DMS 273 (cell line): ENCODE data around the gene ADARB2.

Experiments
- DNase-seq: peaks from one replicate; lab custom pipeline; 2025; ENCODE audit not compliant: unreplicated experiment; lab: John Stamatoyannopoulos, UW

Gene ADARB2

DNA sequence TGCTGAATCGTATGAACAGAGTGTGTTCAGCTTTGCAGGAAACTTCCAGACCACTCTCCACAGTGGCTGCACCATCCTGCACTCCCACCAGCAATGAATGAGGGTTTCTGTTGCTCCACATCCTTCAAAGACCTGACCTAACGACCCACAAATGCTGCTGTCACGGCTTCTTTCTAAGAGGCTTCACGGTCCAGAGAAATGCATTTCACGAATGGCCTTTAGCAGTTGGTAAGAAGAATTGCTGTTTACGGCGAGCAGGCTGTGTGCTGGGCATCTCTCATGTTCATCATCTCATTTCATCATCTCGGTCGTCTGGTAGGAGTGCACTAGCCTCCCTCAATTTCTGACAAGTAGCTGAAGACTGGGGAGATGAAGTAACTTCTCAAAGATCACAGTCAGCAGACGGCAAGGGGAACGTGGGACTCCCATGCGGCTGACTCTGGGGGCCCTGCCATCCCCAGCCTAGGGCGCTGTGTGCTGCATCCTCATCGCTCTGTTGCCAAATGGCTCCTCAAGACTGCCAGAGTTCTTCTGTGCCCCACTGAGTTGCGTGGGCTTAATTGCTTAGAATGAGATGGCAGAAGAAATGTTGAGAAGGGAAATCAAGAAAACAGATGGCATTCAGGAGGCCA, 72.9 kb downstream of the ADARB2 start:
- DNase-seq, result no peak

DNA sequence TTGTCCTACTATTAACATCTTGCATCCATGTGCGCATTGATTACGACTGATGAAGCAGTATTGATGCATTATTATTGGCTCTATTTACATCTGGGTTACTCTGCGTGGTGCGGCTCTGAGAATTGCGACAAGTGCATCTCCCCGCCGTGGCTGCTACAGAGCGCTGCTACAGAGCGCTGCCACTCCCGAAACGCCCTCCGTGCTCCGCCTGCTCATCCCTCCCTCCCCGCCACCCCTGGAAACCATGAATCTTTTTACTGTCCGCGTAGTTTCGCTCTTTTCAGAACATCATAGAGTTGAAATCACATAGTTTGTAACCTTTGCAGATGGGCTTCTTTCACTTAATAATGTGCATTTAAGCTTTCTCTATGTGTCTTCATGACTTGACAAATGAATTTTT, 74.1 kb downstream of the ADARB2 start:
- DNase-seq, result no peak

DNA sequence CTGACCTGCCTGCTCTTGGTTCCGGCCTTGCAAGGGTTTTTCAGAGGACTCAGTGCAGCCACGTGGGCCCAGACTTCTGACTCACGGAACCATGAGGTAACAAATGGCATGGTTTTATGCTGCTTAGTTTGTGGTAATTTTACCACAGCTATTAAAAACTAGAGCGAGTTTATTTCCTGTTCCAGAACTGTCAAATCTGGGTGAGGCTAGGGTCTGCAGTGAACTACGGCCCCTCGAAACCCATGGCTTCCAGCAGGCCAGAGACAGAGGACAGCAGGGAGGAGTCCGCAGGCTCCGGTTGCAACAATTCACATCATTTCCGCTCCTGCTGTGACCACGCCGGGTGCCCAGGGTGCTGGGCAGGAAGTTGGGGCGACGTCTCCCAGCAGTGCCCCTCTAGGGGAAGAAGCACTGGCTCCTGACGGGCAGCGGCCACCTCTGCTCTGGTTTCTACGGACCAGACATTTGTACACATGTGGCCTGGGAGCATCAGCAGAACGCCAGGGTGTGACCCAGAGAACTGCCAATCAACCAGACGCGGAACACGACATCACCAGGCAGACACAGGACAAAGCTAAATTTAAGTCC, 74.8 kb downstream of the ADARB2 start:
- DNase-seq, result no peak

DNA sequence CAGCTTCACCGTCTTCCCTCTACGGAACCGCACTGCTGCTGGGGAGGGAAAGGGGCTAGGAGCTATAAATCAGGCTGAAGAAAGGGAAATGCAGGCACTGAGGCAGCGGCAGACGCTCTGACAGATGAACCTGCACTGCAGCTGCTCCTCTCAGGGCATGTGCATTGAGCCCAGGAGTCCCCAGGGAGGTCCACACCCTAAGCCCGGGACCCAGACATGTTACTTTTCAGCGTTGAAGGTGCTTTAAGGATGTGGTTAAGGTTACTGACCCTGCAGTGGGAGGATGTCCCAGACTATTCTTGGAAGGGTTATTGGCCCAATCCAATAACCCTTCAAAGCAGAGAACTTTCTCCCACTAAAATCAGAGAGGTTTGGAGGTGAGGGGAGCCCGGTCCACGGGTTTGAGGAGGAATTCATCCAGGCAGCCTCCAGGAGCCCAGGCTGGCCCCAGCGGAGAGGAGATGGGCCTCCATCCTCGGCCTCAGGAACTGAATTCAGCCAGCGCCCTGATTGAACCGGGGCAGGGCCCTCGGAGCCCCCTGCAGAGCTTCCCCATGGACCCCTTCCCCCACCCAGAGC, 75.4 kb downstream of the ADARB2 start:
- no peak for DNase-seq

DNA sequence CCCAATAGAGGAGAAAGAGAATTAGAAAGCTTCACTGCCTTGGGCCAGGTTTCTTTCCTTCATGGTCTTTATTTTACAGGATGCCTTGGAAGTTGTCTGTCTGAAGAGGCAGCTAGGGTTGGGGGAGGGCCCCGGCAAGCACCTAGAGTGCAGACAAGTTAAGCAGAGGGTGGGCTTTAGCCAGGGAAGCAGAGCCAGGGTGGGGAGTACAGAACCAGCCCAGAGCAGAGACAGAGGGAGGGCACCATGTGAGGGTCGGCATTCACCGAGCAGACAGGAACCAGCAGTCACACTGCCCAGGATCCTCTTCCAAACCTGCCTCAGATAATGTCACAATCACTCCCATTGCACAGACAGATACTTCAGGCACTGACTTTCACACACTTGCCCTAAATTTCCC, 75.9 kb downstream of the ADARB2 start:
- DNase-seq, result no peak

DNA sequence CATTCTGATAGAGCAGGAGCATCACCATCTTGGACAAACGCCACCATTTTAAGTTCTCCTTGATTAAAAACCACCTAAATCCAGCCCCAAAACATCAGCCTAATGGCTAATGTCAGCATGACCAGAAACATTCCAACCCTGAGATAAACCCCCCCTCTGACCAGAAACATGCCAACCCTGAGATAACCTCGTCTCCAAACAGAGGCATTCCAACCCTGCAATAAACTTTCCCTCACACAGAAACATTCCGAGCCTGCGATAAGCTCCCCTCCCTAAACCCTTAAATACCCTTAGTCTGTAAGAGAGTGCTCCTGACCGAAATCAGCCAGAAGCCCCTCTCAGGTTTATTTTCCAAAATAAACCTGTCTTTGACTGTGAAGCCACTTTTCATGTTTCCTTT, 76.5 kb downstream of the ADARB2 start:
- DNase-seq, result no peak

DNA sequence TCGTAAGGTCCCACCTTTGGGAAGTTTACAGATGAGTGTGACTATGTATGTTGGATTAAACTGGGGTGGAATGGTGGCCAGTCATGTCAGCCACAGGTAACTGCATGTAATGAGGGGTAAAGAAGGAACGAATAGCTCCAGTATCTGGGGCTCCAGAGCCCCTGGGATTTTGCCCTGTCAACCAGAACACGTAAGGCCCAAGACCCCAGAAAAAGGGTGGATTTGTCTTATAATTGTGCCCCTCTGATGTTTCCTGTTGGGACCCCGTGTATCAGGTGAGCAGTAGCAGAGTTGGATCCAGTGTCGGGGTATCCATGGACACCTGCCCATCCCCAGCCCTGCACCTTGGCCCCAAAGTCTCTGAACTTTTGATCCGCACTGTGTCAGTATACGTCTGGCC, 76.9 kb downstream of the ADARB2 start:
- no peak for DNase-seq

DNA sequence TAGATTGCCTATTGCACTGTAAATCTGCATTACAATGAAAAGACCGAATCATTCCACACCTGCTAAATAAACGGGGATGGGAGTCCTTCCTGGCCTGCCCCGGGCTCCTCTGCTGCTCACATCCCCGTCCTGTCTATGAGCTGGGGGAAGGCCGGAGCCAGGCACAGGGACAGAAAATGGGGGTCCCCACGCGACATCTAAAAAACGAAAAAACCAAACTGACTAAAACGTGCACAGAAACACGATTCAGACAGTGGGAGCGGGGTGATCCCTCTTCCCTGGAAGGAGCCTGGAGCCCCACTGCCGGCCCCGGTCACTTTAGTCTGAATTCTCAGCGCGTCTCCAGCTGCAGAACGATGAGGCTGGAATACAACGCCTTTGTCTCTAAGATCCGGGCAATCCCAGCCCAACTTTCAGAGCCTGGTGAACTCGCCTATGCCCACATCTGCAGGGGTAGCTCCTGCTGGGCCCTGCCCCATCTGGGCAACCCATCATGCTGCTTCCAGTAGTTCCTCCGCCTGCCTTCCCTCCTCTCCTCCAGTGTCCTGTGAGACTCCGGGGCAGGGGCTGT, 78.0 kb downstream of the ADARB2 start:
- DNase-seq, result no peak

DNA sequence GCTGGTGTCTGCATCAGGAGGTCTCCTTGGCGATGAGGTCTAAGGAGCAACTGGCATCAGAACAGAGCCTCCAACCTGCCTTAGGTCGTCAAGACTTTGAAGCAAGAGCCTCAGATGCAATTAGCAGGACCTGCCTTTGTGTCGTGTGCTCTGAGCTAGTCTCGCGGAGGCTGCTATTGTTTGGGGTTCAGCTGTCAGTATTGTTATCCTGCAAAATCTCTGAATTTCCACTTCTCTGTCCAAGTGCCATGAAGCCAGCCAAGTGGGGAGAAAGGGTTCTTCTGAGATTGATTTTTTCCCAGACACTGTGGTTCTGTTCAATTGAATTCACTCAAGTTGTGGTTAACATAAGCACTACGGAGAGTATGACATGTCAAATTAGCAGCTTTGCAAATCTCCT, 78.7 kb downstream of the ADARB2 start:
- no peak for DNase-seq

DNA sequence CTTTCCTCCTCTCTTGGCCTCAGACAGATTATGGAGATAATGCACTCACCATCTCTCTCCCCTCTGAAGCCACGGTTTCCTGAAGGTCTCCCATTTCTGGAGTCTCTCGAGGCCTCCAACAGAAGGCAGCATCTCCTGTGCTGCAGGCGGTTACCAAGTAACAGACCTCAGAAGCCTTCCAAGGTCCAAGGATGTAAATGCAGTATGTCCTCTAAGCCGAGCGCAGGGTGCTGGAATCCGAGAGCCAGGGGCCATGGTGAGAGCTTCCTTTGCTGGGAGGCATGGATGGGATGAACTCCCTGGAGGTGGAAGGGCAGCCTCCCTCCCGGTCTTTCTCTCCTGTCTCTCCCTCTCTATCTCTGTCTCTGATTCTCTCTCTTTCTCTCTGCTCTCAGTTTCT, 79.8 kb downstream of the ADARB2 start:
- DNase-seq, result no peak

DNA sequence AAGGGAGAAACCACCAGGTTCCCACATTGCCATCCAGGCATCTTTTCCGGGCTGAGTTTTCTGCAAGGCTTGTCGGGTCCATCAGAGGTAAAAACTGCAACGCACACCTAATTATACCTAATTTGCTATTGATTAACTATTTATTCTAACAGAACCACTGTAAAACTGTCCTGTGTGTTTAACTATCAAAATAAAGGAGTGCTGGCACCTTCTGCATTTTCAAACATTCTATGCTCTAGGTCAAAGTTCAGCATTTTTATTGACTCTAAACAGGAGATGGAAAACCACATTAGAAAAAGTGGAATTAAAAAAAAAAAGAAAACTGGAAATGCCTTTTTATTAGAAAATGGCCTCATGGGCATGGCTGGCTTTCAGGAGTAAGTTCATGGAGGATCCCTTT, 82.0 kb downstream of the ADARB2 start:
- no peak for DNase-seq

DNA sequence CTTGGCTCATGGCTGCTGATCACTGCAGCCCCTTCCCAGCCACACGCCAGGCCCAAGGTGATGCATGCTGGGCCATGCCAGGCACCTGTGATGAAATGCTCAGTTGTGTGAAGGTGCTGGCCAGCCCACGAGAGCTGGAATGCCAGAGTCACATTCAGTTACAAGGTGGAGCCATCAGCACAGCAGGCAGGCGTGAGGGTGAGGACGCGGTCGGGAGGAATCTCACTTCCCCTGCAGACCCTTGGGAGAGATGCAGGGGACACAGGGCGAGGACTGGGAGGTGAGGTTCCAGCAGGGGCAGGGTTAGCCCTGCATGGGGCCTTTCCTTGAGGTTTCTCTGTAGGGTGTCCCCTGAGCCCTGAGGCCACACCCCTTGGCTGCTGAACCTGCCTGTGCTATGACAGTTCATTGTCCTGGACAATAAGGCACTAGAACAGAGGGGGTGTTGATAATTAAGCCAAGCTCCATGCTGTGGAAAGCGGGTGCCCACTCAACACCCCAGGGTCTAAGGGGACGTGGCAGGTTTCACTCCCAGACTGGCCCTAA, 82.4 kb downstream of the ADARB2 start:
- no peak for DNase-seq

DNA sequence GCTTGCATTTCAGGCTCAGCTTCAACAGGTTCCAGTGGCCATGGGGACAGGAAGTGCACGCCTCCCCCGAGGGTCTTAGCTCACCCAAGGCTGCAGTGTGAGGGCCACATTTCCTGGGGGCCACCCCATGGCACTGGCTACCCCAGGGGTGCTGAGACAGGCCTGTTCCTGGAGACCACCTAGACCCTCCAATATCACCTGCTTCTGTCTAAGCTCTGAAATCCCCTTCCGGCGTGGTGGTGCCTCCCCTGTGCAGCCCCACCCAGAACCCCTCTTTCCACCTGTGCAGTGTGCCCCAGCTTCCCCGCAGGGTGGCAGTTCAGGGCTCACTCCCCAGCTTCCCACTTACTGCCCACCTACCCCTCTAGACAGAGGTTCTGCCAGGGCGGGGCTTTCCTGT, 83.1 kb downstream of the ADARB2 start:
- no peak for DNase-seq

DNA sequence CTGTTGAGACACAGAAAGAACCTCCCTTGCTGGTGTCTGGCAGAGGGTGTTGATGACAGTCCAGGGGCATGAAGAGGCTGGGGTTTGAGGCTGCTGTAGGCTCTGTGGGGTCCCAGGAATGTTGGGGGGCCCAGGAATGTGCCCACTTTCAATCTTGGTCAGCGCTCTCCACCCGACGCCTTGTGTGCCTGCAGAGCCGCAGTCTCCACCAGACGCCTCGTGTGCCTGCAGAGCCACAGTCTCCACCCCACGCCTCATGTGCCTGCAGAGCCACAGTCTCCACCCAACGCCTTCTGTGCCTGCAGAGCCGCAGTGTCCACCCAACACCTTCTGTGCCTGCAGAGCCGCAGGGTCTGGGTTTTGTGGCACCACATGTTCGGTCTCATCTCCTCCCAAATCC, 84.0 kb downstream of the ADARB2 start:
- DNase-seq, result no peak

DNA sequence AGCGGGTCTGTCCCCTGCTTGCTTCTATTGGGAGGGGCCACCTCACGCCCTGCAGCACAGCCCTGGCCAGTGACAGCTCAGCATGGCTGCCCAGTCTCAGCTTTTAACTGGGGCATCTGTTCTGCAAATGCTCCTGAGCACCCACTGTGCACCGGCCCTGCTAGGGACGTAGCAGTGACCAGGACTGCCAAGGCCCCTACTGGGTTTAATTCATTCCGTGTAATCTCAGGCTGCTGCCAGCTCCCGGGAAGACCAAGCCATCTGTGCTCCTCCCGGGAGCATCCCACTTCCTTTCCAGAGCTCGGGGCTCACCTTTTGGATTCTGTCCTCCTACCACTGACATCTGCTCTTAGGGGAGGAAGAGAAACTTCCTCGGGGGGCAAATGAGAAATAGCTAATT, 85.2 kb downstream of the ADARB2 start:
- no peak for DNase-seq

DNA sequence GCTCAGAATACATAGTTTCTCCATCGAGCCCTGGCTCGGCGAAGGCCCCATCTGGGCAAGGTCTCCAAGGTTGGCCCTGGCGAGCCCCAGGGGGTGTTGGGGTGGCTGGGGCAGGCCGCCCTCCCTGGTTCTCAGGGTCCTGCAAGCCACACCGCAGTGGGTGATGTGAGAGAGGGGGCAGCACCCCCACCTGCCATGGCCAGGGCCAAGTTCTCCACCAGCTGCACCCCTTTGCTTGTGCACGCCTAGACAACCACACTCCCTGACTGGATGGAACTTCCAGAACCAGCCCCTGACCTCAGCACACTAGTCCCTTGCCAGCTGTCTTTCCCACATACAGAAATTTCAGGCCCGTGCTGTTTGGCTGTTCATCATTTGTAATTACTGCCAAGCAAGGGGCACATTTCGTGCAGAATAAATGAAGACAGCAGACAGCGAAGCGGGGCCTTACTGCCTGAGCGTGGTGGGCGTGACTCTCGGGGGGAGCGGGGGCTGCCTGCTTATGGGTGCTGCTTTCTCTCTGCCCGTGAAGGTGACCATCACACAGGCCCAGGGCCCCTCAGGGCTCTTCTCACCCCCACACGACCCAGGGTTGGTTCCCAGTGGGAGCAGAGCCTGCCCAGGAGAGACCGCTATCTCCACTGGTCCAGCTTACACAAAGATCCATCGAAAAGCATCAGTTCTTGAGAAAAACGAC, 85.9 kb downstream of the ADARB2 start:
- no peak for DNase-seq

DNA sequence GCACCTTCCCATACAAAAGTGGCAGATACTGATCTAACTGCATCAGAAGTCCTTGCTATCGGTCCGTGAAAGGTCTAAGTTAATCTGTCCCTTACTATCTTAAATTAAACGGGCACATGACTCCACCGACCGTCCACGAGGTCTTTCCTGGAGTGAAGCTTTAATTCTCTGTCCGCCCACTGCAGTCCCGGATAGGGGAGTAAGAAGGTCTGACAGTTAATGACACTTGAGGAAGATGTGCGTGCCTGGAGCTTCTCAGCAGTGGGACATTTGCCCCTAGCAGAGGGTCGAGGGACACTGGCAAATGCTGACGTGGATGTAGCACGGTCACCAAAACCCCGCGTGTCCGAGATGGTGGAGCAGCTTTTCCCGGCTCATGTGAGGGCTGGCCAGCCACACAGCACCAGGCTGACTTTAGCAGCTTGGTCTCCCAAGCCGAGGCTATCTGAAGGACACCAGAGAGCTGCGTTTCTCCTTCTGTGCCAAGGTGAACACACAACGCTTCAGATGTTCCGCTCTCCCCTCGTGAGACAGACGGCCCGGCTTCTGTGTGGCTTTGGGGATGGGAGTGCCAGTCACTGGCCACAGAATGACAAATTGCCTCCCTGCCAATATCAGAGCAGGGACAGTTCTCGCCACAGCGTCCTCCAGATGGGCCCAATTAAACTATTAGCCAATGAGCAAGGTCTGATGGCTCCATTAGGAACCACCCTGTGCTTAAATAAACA, 86.6 kb downstream of the ADARB2 start:
- DNase-seq, result no peak

DNA sequence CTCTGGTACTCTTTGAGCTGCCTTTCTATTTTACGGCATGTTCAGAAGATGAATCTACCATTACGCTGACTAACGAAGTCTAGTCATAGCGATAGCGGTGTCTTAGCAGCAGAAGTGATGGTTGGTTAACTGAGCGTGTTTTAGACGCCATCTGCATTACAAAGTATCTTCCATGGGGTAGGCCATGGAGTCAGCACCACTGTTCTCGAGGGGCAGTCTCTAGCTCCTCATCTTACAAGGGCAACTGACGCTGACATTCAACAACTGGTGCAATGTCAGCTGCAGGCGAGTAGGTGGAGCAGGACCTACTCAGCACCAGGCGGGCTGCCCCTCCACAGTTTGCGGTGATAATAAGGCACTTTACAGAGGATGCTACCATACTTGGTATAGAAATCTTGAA, 88.7 kb downstream of the ADARB2 start:
- no peak for DNase-seq

DNA sequence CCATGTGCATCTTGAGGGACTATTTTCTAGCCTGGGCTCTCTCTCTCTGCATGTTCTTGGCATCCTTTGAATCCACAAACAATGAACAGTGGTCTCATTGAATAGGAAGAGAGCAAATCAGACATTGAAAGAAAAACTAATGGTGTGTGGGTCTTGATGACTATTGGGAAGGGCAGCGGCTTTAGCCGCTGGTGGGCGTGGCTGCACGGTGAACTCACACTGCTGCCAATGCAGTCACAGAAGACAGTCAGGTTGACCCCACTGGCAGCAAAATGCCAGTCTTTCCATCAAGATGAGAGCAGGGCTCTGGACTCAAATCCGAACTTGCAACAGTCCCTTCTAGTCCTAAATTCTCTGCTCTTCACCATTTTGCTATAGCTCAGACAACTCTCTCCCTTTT, 91.0 kb downstream of the ADARB2 start:
- no peak for DNase-seq

DNA sequence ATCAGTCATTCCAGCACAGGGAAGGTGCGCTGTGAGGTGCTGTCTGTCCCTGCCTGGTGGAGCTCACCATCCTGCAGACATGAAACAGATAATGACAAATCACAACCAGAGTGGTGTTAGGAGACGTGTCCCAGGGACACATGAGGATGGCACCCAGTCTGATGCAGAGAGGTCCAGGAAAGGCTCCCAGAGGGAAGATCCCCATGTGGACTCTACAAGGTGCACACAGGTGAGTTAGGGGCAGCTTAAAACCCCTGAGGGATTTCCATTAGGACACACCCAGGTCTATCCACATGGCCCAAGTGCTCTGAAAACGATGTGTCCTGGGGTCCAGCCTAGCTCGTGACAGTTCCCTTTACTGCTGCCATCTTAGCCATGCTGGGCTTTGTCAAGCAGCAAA, 91.4 kb downstream of the ADARB2 start:
- no peak for DNase-seq

DNA sequence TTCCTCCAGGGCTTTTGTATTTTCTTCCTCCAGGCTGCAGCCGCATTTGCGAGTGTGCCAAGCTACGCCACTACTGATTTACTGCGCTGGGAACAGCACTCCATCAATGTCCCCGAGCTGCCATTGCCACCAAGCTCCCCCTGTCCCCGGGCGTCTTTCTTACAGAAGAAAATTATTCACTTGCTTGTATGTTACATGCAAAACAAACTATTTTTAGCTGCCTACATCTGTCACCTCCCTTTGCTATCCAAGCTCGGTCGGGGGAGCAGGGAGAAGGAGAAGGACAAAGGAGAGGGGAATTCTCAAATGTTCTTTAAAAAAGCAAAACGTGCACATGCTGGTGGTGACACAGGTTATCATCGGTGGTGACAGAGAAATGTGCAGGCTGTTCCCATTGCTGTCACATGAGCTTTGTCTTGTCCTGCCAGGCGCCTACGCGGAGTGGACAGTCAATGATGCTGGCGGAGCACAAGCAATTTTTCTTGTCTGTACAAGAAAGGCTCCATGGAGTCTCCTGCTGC, 93.1 kb downstream of the ADARB2 start:
- no peak for DNase-seq
